CD4-positive, alpha-beta T cell (primary cell): ENCODE data around the gene CCDC183. TPM values are rescaled to one million over a fixed set of nuclear protein-coding genes. Genes with fewer than 3 reads are reported as not detected.

Source experiments
- ATAC-seq: fragments of 200-7000 bp; cut with Tn5 transposase; one replicate; pipeline ENCODE4 v1.10.0; 2022; ENCODE audit warnings: mild to moderate bottlenecking; ENCODE audit not compliant: poor library complexity
- CTCF ChIA-PET: fragments of 350-600 bp; sonication (Branson Sonifier 250); formaldehyde crosslinking; loops from one replicate; lab custom pipeline; 2021; ENCODE audit warnings: antibody characterized with exemption, inconsistent platforms; lab: Charles Lee
- POLR2A ChIA-PET: fragments of 350-600 bp; sonication (Branson Sonifier 250); formaldehyde crosslinking; loops from one replicate; lab custom pipeline; 2021; ENCODE audit warnings: antibody characterized with exemption, inconsistent platforms; lab: Charles Lee
- DNase-seq, 14 experiments: peaks; one replicate each; pipeline ENCODE4 v3.0.0-alpha.2; 2013 to 2020; ENCODE audit warnings: mixed read lengths in 2 of 14
- H3K27ac ChIP-seq, 2 donors: one replicate each; pipeline versions ENCODE4 v1.5.1 to v1.7.0; 2013; ENCODE audit warnings: low read length in 2 of 2, low read depth in 1 of 2, mild to moderate bottlenecking in 1 of 2
- H3K27me3 ChIP-seq, 2 experiments: 1 replicate in 1 of 2; 2 replicates in 1 of 2; pipeline versions ENCODE4 v1.6.1 to v1.7.0; 2013; ENCODE audit warnings: low read length in 2 of 2, control low read depth in 1 of 2, mild to moderate bottlenecking in 1 of 2, moderate library complexity in 1 of 2; ENCODE audit not compliant: insufficient read depth in 2 of 2, control insufficient read depth in 1 of 2
- H3K36me3 ChIP-seq: one replicate; pipeline ENCODE4 v1.6.1; 2013; ENCODE audit warnings: low read length, control low read depth; ENCODE audit not compliant: insufficient read depth
- H3K4me1 ChIP-seq: one replicate; pipeline ENCODE4 v1.6.1; 2013; ENCODE audit warnings: low read length, control low read depth; ENCODE audit not compliant: insufficient read depth
- H3K4me3 ChIP-seq: one replicate; pipeline ENCODE4 v1.5.1; 2013; ENCODE audit warnings: mild to moderate bottlenecking, low read length, moderate library complexity
- H3K9me3 ChIP-seq, 2 experiments: 1 replicate in 1 of 2; 2 replicates in 1 of 2; pipeline versions ENCODE4 v1.6.1 to v1.7.0; 2013; ENCODE audit warnings: low read length in 2 of 2, mild to moderate bottlenecking in 2 of 2, control low read depth in 1 of 2, moderate library complexity in 1 of 2; ENCODE audit not compliant: control insufficient read depth in 1 of 2, insufficient read depth in 1 of 2
- H3K27ac Mint-ChIP-seq: one replicate; pipeline ENCODE4 v1.8.0; 2020; ENCODE audit warnings: mixed read lengths
- H3K27me3 Mint-ChIP-seq: one replicate; pipeline ENCODE4 v1.8.0; 2021; ENCODE audit warnings: mixed read lengths
- H3K36me3 Mint-ChIP-seq: one replicate; pipeline ENCODE4 v1.8.0; 2021; ENCODE audit warnings: low read depth, mixed read lengths
- H3K4me1 Mint-ChIP-seq: one replicate; pipeline ENCODE4 v1.8.0; 2021; ENCODE audit warnings: low read depth, mixed read lengths
- H3K4me3 Mint-ChIP-seq: one replicate; pipeline ENCODE4 v1.8.0; 2020; ENCODE audit warnings: mild to moderate bottlenecking, mixed read lengths
- H3K9me3 Mint-ChIP-seq: one replicate; pipeline ENCODE4 v1.8.0; 2020; ENCODE audit warnings: mixed read lengths
- CTCF ChIP-seq: fragments of 200-600 bp; IDR thresholded peaks from one replicate; pipeline ENCODE4 v1.8.0; 2022; ENCODE audit warnings: antibody characterized with exemption, mild to moderate bottlenecking
- intact Hi-C, 2 experiments: fragments of 100-400 bp; cut with DNase I in 1 of 2; cut with micrococcal nuclease in 1 of 2; formaldehyde crosslinking; loops; one replicate each; pipeline versions ENCODE4 v1.15.1 to v1.9.0; 2023 to 2025; cut with DNase I, micrococcal nuclease
- total RNA-seq, 174 experiments: library from RNA in 2 of 174; stranded (reverse) in 2 of 174; gene quantifications; one replicate each; pipeline ENCODE4 v1.2.3 and lab custom pipeline; 2021 to 2026

The CCDC183 gene
- total RNA-seq, 2 experiments from 2014 or later = 3.0 to 4.6 TPM

DNA sequence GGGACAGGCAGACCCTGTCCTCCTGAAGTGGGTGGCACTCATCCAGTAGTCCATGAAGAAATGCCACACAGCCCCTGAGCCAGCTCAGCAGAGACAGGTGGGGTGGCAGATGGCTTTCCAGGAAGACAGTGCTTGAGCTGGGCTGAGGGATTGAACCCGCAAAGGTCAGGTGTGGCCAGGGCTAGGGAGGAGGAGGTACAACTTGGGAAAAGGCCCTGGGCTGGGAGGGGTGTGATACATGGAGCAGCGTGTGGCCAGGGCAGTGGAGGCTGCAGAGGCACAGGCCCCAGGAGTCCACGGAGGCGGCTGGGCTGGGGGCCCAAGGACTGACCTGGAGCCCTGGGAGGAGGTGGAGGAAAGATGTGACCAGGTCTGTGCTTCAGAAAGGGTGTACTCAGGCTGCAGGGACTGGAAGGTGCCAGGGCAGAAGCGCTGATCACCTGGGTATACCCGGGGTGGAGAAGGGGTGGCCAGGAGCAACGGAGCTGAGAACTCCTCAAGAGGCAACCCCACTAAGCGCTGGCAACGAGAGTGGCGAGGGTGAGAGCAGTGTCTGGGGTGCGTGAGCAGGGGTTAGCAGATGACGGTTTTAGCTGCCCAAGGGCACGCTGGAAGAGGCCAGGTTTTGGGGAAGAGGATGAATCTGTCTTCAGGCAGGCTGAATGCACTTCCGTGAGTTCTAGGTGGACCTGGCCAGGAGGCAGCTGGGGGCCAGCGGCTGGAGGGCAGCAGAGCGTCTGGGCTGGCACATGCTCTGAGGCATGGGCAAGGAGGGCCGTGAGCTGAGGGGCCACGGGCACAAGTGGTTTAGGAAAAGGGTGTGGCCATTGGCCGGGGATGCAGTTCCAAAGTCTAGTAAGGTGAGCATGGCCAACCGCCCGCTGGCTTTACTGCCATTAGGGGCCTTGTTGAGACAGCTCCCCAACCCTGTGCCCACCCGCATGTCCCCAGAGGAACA, 7.7 kb downstream of the CCDC183 start:
- ChIA-PET POLR2A (no interaction called here), CTCF (no interaction called here)
- Histone ChIP-seq H3K4me1 (peaks cover 45% of the 10 kb centered on the region), H3K27me3 (peaks cover 0 to 3% of the 10 kb centered on the region in 2 experiments), H3K4me3 (no peak overlapping the region), H3K27ac (no peak overlapping the region), H3K9me3 (no peaks in the 10 kb centered on the region), H3K36me3 (no peaks in the 10 kb centered on the region)
- ATAC-seq (no peak), DNase-seq (peak in 1 of 14 experiments; percentile 23)
- Mint-ChIP-seq H3K36me3 (peaks cover 4% of the 10 kb centered on the region), H3K9me3 (no peaks in the 10 kb centered on the region), H3K4me1 (peaks cover 39% of the 10 kb centered on the region), H3K4me3 (peak overlapping the region; percentile 68), H3K27ac (peak overlapping the region; percentile 76), H3K27me3 (no peaks in the 10 kb centered on the region)
- intact Hi-C loops = loop anchor here (10.0 kb wide), 2 partner anchors 101 to 399 kb away; partner anchors contain the start of gene SNAPC4 (in 1 of the 2)
- no peak for TF ChIP-seq CTCF

DNA sequence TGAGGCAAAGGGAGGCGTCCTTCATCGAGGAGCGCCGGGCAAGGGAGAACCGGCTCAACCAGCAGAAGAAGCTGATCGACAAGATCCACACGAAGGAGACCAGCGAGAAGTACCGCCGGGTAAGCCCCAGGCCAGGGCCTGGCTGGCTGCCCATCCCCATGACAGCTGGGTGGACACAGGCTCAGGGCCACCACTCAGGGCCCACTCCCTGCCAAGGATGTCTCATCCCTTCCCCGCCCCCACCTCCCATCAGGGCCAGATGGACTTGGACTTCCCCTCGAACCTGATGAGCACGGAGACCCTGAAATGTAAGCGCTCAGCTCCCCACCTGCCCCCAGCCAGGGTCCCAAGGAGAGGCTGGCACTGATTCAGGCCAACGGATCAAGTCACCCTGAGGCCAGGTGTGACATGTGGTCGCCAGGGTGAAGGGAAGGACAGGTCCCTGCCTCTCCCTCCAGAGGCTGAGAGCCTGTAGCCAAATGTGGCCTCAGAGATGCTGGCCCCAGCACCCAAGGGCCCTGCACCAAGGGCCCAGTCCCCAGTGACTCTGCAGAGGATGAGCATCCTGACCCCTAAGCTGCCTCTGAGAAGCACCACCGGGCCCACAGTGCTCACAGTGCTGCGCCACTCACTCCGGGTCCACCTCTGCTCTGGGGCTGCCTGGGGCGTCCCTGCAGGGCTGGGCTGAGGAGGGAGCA, 8.5 kb downstream of the CCDC183 start:
- intact Hi-C loops = loop anchor here (5.0 to 10.0 kb wide), 4 partner anchors 43 to 400 kb away; partner anchors contain the start of genes PHPT1 (in 1 of the 2), SNAPC4 (in 1 of the 2) and TRAF2 (in 1 of the 2)
- peak overlapping the region; percentile 68 for H3K4me3 Mint-ChIP-seq
- Histone ChIP-seq H3K4me3 (no peak overlapping the region), H3K27ac (no peak overlapping the region), H3K4me1 (peaks cover 45% of the 10 kb centered on the region), H3K27me3 (peaks cover 0 to 3% of the 10 kb centered on the region in 2 experiments), H3K9me3 (no peaks in the 10 kb centered on the region), H3K36me3 (no peaks in the 10 kb centered on the region)
- no peak for TF ChIP-seq CTCF
- H3K36me3 Mint-ChIP-seq = peaks cover 5% of the 10 kb centered on the region
- POLR2A ChIA-PET = no interaction called here
- H3K9me3 Mint-ChIP-seq = no peaks in the 10 kb centered on the region
- DNase-seq (peak in 1 of 14 experiments; percentile 22), ATAC-seq (no peak)
- H3K4me1 Mint-ChIP-seq = peaks cover 47% of the 10 kb centered on the region
- H3K27ac Mint-ChIP-seq = peak overlapping the region; percentile 76
- H3K27me3 Mint-ChIP-seq = no peaks in the 10 kb centered on the region
- CTCF ChIA-PET = no interaction called here

DNA sequence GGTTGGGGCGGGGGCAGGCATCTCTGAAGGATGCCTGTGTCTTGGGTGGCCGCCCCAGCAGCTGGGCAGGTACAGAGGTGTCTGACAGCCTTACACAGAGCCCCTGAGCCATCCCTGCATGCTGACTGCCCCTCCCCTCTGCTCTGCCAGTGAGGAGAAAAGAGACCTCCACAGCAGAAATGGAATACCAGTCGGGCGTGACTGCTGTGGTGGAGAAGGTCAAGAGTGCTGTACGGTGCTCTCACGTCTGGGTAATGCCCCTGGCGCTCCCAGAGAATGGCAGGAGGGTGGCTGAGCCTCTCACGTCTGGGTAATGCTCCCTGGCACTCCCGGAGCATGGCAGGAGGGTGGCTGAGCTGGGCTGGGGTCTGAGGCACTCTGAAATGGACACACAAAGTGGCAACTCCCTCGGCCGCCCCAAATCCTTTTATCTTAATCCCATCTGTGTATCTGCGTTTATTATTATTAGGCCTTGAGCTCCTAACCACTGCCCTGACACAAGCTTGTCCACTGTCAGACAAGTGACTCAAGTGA, 9.1 kb downstream of the CCDC183 start:
- peaks cover 5% of the 10 kb centered on the region for H3K36me3 ChIP-seq
- TF ChIP-seq CTCF = no peak
- H3K27me3 Mint-ChIP-seq = no peaks in the 10 kb centered on the region
- ATAC-seq = no peak
- H3K36me3 Mint-ChIP-seq = peaks cover 11% of the 10 kb centered on the region
- intact Hi-C loops = loop anchor here (5.0 to 10.0 kb wide), 4 partner anchors 42 to 400 kb away; partner anchors contain the start of genes PHPT1 (in 1 of the 2), SNAPC4 (in 1 of the 2) and TRAF2 (in 1 of the 2)
- H3K27me3 ChIP-seq = peaks cover 0 to 3% of the 10 kb centered on the region in 2 experiments
- H3K9me3 ChIP-seq = no peaks in the 10 kb centered on the region
- H3K4me3 ChIP-seq = no peak overlapping the region
- ChIA-PET CTCF (no interaction called here), POLR2A (no interaction called here)
- H3K4me3 Mint-ChIP-seq = peak overlapping the region; percentile 81
- H3K27ac ChIP-seq = no peak overlapping the region
- H3K9me3 Mint-ChIP-seq = no peaks in the 10 kb centered on the region
- H3K27ac Mint-ChIP-seq = peak overlapping the region; percentile 35
- H3K4me1 ChIP-seq = peaks cover 46% of the 10 kb centered on the region
- peak in 1 of 14 experiments; percentile 18 for DNase-seq
- H3K4me1 Mint-ChIP-seq = peaks cover 47% of the 10 kb centered on the region
